K562 (cell line): ENCODE data around the gene KCND3. TPM values are rescaled to one million over a fixed set of nuclear protein-coding genes. Genes with fewer than 3 reads are reported as not detected.

Experiments
- ATAC-seq: fragments of 200-7000 bp; cut with Tn5 transposase; 3 replicates; pipeline ENCODE4 v1.9.1; 2020; ENCODE audit warnings: moderate library complexity
- BruUV-seq: library from RNA; stranded (reverse); fragments of 400-500 nt; replicated peaks from 2 replicates; lab custom pipeline; 2021; lab: Mats Ljungman, UMichigan
- CTCF ChIA-PET: fragments of 300-600 bp; formaldehyde crosslinking; extraction: SDS; loops from one replicate; lab custom pipeline; 2021; ENCODE audit warnings: low intra/inter-chr PET ratio; lab: Yijun Ruan, JAX
- POLR2A ChIA-PET: fragments of 300-600, 350-650 bp; sonication (Branson Sonifier 250); formaldehyde crosslinking; extraction: SDS; loops from one replicate; lab custom pipeline; 2021; ENCODE audit warnings: antibody characterized with exemption, inconsistent platforms; lab: Yijun Ruan, JAX
- DNase-seq, 4 experiments: peaks; one replicate each; pipeline versions ENCODE4 v3.0.0 to v3.0.0-alpha.2; 2011 to 2018; ENCODE audit warnings: low spot score in 3 of 4, mixed read lengths in 3 of 4; ENCODE audit errors: extremely low read depth in 1 of 4
- FAIRE-seq: peaks from 2 replicates; lab custom pipeline; 2011; peaks lifted over from hg19 to GRCh38; lab: Jason Lieb, UNC
- H2AFZ ChIP-seq: 2 replicates; pipeline ENCODE4 v1.6.0; 2011; ENCODE audit warnings: low read depth, low read length, control low read depth, inconsistent platforms
- H3K27ac ChIP-seq: fragments of 200-600 bp; 3 replicates; pipeline ENCODE4 v1.8.0; 2011; ENCODE audit warnings: low read depth, mild to moderate bottlenecking, control low read depth, inconsistent platforms, low read length, moderate library complexity, mixed read lengths; ENCODE audit errors: extremely low read depth
- H3K27me3 ChIP-seq, 2 experiments: fragments of 300-600 bp in 1 of 2; 2 replicates in 1 of 2; 3 replicates in 1 of 2; pipeline versions ENCODE4 v1.6.0 to v1.8.0; 2011; ENCODE audit warnings: inconsistent platforms in 2 of 2, low read length in 2 of 2, mild to moderate bottlenecking in 1 of 2, mixed read lengths in 1 of 2, moderate library complexity in 1 of 2; ENCODE audit not compliant: control insufficient read depth in 2 of 2, insufficient read depth in 2 of 2
- H3K36me3 ChIP-seq: fragments of 300-600 bp; 3 replicates; pipeline ENCODE4 v1.8.0; 2011; ENCODE audit warnings: mild to moderate bottlenecking, low read length, inconsistent platforms; ENCODE audit not compliant: control insufficient read depth, insufficient read depth
- H3K4me1 ChIP-seq, 2 experiments: fragments of 200-600 bp in 1 of 2; replicated peaks in 1 of 2; 2 replicates in 1 of 2; 3 replicates in 1 of 2; pipeline versions ENCODE4 v1.5.1 to v1.8.0; 2011; ENCODE audit warnings: inconsistent platforms in 2 of 2, low read length in 2 of 2, mild to moderate bottlenecking in 1 of 2, mixed read lengths in 1 of 2, moderate library complexity in 1 of 2; ENCODE audit not compliant: control insufficient read depth in 2 of 2, insufficient read depth in 2 of 2
- H3K4me2 ChIP-seq: 2 replicates; pipeline ENCODE4 v1.6.1; 2011; ENCODE audit warnings: low read length, control low read depth, inconsistent platforms, mixed read lengths; ENCODE audit not compliant: insufficient read depth
- H3K4me3 ChIP-seq: fragments of 200-600 bp; sonication (generic), shearing (Covaris generic); 2 replicates; pipeline ENCODE4 v1.5.1; 2016; ENCODE audit warnings: control low read depth, inconsistent platforms
- H3K79me2 ChIP-seq: fragments of 200-600 bp; 3 replicates; pipeline ENCODE4 v1.8.0; 2011; ENCODE audit warnings: low read length, inconsistent platforms; ENCODE audit not compliant: control insufficient read depth, insufficient read depth
- H3K9ac ChIP-seq, 2 experiments: 2 replicates each; pipeline versions ENCODE4 v1.6.0 to v1.6.1; 2011; ENCODE audit warnings: low read depth in 2 of 2, low read length in 2 of 2, control low read depth in 1 of 2, inconsistent platforms in 1 of 2, mild to moderate bottlenecking in 1 of 2, mixed read lengths in 1 of 2; ENCODE audit not compliant: insufficient read depth in 1 of 2
- H3K9me1 ChIP-seq: one replicate; pipeline ENCODE4 v1.6.0; 2011; ENCODE audit warnings: inconsistent platforms, mild to moderate bottlenecking, low read length, moderate library complexity; ENCODE audit not compliant: control insufficient read depth, insufficient read depth
- H3K9me3 ChIP-seq: replicated peaks from 2 replicates; pipeline ENCODE4 v1.5.1; 2011; ENCODE audit warnings: low read depth, low read length, inconsistent platforms; ENCODE audit not compliant: control insufficient read depth, insufficient read depth
- H4K20me1 ChIP-seq: replicated peaks from 2 replicates; pipeline ENCODE4 v1.6.1; 2011; ENCODE audit warnings: low read length, inconsistent platforms, mixed read lengths; ENCODE audit not compliant: control insufficient read depth, insufficient read depth
- C11orf30 ChIP-seq: fragments of 450-650 bp; IDR thresholded peaks from 2 replicates; pipeline ENCODE4 v1.6.1; 2016; ENCODE audit warnings: low read depth, mild to moderate bottlenecking
- DLX4 ChIP-seq: fragments of 250-450 bp; sonication (Bioruptor Pico); IDR thresholded peaks from 2 replicates; pipeline ENCODE4 v1.6.1; 2021; ENCODE audit warnings: mild to moderate bottlenecking
- ETS2 ChIP-seq: IDR thresholded peaks from 2 replicates; pipeline ENCODE4 v1.6.1; 2016; ENCODE audit warnings: borderline replicate concordance, missing genetic modification characterization, mild to moderate bottlenecking, moderate library complexity, missing compliant biosample characterization; ENCODE audit not compliant: poor library complexity, severe bottlenecking
- NR2C2 ChIP-seq, 2 experiments: fragments of 200-800 bp in 1 of 2; sonication (Bioruptor generic) in 1 of 2; sonication (generic) in 1 of 2; formaldehyde crosslinking in 1 of 2; IDR thresholded peaks; 2 replicates each; pipeline versions ENCODE4 v1.6.1 to v1.8.0; 2016 to 2022; ENCODE audit warnings: mild to moderate bottlenecking in 1 of 2, missing compliant biosample characterization in 1 of 2, missing genetic modification characterization in 1 of 2, missing genetic modification reagents in 1 of 2
- POLR2A ChIP-seq: fragments of 450-650 bp; conservative IDR thresholded peaks from 2 replicates; pipeline ENCODE4 v1.6.1; 2016
- STAT5A ChIP-seq: IDR thresholded peaks from 2 replicates; pipeline ENCODE4 v1.6.1; 2012; ENCODE audit warnings: low read length, inconsistent platforms, borderline replicate concordance
- THRA ChIP-seq: fragments of 450-650 bp; IDR thresholded peaks from 2 replicates; pipeline ENCODE4 v1.6.1; 2017; ENCODE audit warnings: mild to moderate bottlenecking, moderate library complexity
- ZBTB40 ChIP-seq, 2 experiments: fragments of 450-650 bp in 1 of 2; sonication (generic) in 1 of 2; formaldehyde crosslinking in 1 of 2; IDR thresholded peaks; 2 replicates each; pipeline versions ENCODE4 v1.7.1 to v1.9.0; 2016 to 2022; ENCODE audit warnings: inconsistent platforms in 1 of 2, mild to moderate bottlenecking in 1 of 2, missing genetic modification reagents in 1 of 2
- ZC3H8 ChIP-seq: fragments of 450-650 bp; IDR thresholded peaks from 2 replicates; pipeline ENCODE4 v1.6.1; 2017
- WGBS: fragments of 100-300 bp; shearing (Covaris generic); methylation state at CpG from one replicate; pipeline ENCODE4 v1.1.6; 2016; ENCODE audit warnings: low coverage, mixed read lengths; ENCODE audit not compliant: insufficient coverage; ENCODE audit errors: missing lambda C conversion rate; 5-methylcytosine and 5-hydroxymethylcytosine counted together
- in situ Hi-C: fragments of 300-500 bp; cut with MboI; formaldehyde crosslinking; loops from 4 replicates; pipeline ENCODE4 v1.15.0; 2018; ENCODE audit warnings: inconsistent platforms, mixed read lengths
- intact Hi-C: fragments of 100-400 bp; cut with micrococcal nuclease; formaldehyde crosslinking; loops from 2 replicates; pipeline ENCODE4 v1.14.2; 2022
- polyA plus RNA-seq, 8 experiments: library from polyadenylated mRNA; depleted of rRNA in 4 of 8; stranded (reverse) in 5 of 8; unstranded in 3 of 8; fragments of >200 nt; fragmentation: Nextera tagmentation in 2 of 8; fragmentation: Illumina TruSeq in 1 of 8; extraction: Ambion mirVana in 2 of 8; extraction: Trizol in 1 of 8; gene quantifications; 2 replicates each; pipeline versions ENCODE4 v1.2.1 to v1.2.3, GENCODE V29; 2011 to 2014; ENCODE audit warnings: inconsistent platforms in 1 of 8, missing spikeins in 1 of 8
- total RNA-seq, 7 experiments: library from RNA; depleted of rRNA in 6 of 7; stranded (reverse); fragments of >200 nt in 6 of 7; fragmentation: Illumina TruSeq in 2 of 7; extraction: Trizol in 2 of 7; gene quantifications; 2 replicates each; pipeline versions ENCODE4 v1.2.1 to v1.2.3, GENCODE V29; 2011 to 2021; ENCODE audit warnings: low replicate concordance in 1 of 7

KCND3 gene
- total and polyA plus RNA-seq, 9 of the 15 experiments (the other 6 are each of a cell fraction or from before 2014, with no cell fraction given) = not detected

- ATAC-seq (peak; percentile 45), FAIRE-seq (no peak), DNase-seq (peak in 3 of 4 experiments; percentile 32 to 62 (median 62))
- H3K79me2 ChIP-seq = no peaks in the 10 kb centered on the region
- H3K9me1 ChIP-seq = peaks cover 2% of the 10 kb centered on the region
- no peaks in the 10 kb centered on the region for H3K9me3 ChIP-seq
- peak overlapping the region; percentile 44 for H3K4me3 ChIP-seq
- H3K27ac ChIP-seq = no peak overlapping the region
- POLR2A ChIA-PET = interaction anchor here (0.6 to 2.0 kb wide), 8 partner anchors 9 to 230 kb away, joined by 3 to 7 read pairs (median 3); no protein-coding TSS in a partner anchor
- H3K4me2 ChIP-seq = peak overlapping the region; percentile 87
- H3K27me3 ChIP-seq = peaks cover 39 to 74% of the 10 kb centered on the region in 2 experiments
- CTCF ChIA-PET = interaction anchor here (1.2 kb wide), 1 partner anchor 24 kb away, joined by 3 read pairs; no protein-coding TSS in a partner anchor
- H2AFZ ChIP-seq = peak overlapping the region; percentile 80
- 17% methylated on average over 54 of the region's 61 CpGs for WGBS
- no peaks in the 10 kb centered on the region for H3K36me3 ChIP-seq
- intact Hi-C loops (no loop called here), in situ Hi-C loops (no loop called here)
- H3K4me1 ChIP-seq = peaks cover 9 to 31% of the 10 kb centered on the region in 2 experiments
- no peaks in the 10 kb centered on the region; the same call in none of the 2 replicates for H4K20me1 ChIP-seq
- H3K9ac ChIP-seq = peak overlapping the region; percentile 43 to 84; a peak in 3 of 4 replicates
- BruUV-seq = no TSS peak
- TF ChIP-seq STAT5A (no peak), NR2C2 (CRISPR knock-in tag; IDR thresholded peaks at IDR 0.05) (no peak), NR2C2 (tag; IDR thresholded peaks at IDR 0.05) (0 out of 2 replicates have a peak, but pooled peaks have one; percentile 36), ETS2 (no peak), ZBTB40 (IDR thresholded peaks at IDR 0.05) (no peak), ZBTB40 (CRISPR knock-in tag; IDR thresholded peaks at IDR 0.05) (no peak), DLX4 (CRISPR knock-in tag) (no peak), THRA (no peak), C11orf30 (no peak), POLR2A (no peak), ZC3H8 (no peak)
Observed at GRCh38 chr1:111738436-111739193, 250.9 kb downstream of the KCND3 start.
